HG02798 (cell line): Measurements from ENCODE around the gene RFK.
"Not testable (repeated sequence)": the region's sequence is repeated elsewhere in the genome, so short reads cannot be mapped to it uniquely, and the experiment has no call there.

Experiments used
- ATAC-seq: cut with Tn5 transposase; IDR thresholded peaks from one replicate; pipeline ENCODE4 v1.9.1; 2021; ENCODE audit warnings: mild to moderate bottlenecking; ENCODE audit not compliant: unreplicated experiment, poor library complexity

The RFK gene

DNA sequence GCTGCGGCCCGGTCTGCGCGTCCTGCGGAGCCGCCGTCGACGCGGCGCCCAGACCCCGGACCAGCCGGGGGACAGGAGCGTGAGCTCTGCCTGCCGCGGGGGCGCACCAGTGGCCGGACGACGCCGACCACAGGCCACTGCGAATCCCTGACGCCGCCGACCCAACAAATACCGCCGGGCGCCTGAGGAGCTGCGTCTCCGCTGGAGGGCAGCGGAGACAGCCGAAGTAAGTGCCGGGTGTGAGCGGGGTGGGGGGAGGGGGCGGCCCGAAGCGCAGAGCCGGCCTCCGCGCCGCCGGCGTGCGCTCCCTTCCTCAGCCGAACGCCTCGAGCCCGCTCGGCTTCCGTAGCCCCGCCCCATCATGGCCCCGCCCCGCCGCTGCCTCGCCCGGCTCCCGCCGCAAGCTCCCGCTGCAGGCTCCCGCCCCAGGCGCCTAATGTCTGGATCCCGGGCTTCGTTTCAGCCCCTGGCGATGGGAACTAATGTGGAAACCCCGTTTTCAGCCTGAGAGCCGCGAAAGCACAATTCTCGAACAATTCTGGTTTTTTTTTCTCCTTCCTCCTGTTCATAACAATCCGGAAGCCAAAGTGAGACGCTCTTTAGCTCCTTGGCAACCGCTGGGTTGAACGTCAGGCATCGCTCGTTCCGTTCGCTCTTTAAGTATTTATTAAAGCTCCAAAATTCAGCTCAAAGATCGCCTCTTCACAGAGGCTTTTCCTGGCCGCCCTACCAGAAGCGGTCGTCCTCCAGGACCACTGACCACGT, at the start of gene RFK:
RFK (minus strand) TSS at position 232 of the 765 bp plus-strand sequence. CDS start 255 bp downstream, outside the sequence.
- ATAC-seq, result peak; percentile 77

DNA sequence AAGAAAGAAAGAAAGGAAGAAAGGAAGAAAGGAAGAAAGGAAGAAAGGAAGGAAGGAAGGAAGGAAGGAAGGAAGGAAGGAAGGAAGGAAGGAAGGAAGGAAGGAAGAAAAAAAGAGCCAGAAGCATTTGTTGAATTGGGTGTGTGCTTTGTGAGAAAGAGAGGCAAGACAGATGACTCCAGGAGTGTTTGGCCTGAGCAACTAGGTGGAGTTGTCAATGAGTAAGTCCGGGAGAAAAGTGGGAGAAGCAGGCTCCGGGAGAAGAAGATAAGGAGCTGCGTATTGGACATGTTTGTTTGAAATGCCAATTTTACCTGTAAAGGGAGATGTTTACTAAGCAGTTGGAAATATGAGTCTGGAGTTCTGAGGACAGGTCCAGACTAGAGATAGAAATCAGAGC, 49.7 kb upstream of the RFK start:
- ATAC-seq, result no peak

GRCh38 chr9:76441551-76442322, 47.5 kb upstream of the RFK start:
- peak; percentile 65 for ATAC-seq

- peak; percentile 78 for ATAC-seq
Measured at GRCh38 chr9:76438841-76439588, 44.8 kb upstream of the RFK start.

GRCh38 chr9:76437017-76437699, 42.9 kb upstream of the RFK start:
- ATAC-seq, result not testable (repeated sequence)

DNA sequence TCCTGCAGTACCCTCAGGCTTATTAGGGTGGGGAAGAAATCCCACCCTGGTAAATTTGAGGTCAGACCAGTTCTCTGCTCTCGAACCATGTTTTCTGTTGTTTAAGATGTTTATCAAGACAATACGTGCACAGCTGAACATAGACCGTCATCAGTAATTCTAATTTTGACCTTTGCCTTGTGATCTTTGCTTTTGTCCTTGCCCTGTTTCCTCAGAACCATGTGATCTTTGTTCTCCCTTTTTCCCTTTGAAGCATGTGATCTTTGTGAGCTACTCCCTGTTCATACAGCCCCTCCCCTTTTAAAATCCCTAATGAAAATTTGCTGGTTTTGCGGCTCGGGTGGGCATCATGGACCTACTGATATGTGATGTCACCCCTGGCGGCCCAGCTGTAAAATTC, 40.7 kb upstream of the RFK start:
- not testable (repeated sequence) for ATAC-seq

- no peak for ATAC-seq
Measured at GRCh38 chr9:76433836-76434235, 39.6 kb upstream of the RFK start.

GRCh38 chr9:76433406-76433805, 39.2 kb upstream of the RFK start:
- ATAC-seq, result no peak

DNA sequence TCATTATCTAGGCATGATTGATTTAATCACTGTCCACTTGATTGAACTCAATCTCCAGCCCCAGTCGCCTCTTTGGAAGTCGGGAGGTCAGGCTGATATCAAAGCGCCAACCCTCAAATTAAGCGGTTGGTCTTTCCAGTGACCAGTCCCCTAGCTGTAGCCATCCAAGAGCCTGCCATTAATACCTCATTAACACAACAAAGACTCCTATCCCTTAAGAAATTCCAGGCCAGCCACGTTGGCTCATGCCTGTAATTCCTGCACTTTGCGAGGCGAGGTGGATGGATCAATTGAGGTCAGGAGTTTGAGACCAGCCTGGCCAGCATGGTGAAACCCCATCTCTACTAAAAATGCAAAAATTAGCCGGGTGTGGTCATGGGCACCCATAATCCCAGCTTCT, 37.4 kb upstream of the RFK start:
- no peak for ATAC-seq

- ATAC-seq, result no peak
Measured at GRCh38 chr9:76426807-76427419, 32.7 kb upstream of the RFK start.

- ATAC-seq, result no peak
Measured at GRCh38 chr9:76425677-76426453, 31.6 kb upstream of the RFK start.

DNA sequence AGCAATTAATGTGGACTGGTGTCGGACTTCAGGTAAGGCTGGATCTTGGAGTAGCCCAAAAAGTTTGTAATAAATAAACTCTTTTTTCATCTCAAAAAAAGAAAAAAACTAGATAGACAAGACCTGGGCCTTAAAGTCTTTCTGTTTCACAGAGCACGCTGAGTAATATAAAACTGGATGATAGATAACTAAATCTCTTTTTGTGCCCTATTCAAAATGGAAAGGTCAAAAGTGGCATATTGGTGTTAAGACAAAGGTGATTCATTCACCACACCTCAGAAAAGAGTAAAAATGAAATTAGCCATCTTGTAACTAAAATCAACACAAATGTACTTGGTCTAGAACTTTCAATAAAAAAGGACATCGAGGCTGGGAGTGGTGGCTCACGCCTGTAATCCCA, 30.3 kb upstream of the RFK start:
- no peak for ATAC-seq

DNA sequence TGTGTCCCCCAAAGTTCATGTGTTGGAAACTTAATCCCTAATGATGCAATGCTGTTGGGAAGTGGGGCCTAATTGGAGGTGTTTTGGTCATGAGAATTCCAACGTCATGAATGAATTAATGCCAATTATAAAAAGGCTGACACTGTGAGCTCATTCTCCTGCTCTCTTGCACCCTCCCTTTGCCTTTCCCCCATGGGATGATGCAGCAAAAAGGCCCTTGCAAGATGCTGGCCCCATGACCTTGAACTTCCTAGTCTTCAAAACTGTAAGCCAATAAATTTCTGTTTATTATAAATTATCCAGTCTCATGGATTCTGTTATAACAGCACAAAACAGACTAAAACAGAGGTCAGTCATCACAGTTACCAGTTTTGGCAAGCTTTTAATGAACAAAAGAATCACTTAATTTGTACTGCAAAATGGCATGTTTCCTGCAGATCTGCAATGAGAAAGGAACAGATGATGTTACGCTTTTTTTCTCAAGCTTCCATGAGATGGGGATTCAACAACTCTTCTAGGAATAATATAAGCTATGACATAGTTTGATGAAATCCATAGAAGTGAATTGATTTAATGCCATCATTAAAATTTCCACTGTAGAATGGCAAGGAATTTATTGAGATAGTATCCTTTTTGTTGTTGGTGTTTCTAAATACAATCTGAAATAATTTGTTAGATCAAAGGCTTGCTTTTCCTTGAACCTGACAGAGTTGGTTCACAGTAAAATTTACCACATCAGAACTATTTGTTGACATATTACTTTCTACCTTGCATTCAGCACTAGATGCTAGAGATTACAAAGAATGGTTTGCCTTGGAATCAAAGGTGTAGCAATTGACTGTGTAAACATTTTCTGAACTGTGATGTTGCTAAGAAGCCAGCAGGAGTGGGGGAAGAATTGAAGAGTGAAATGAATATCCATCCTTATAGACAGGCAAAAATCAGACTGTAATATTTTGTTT, 29.3 kb upstream of the RFK start:
- no peak for ATAC-seq

DNA sequence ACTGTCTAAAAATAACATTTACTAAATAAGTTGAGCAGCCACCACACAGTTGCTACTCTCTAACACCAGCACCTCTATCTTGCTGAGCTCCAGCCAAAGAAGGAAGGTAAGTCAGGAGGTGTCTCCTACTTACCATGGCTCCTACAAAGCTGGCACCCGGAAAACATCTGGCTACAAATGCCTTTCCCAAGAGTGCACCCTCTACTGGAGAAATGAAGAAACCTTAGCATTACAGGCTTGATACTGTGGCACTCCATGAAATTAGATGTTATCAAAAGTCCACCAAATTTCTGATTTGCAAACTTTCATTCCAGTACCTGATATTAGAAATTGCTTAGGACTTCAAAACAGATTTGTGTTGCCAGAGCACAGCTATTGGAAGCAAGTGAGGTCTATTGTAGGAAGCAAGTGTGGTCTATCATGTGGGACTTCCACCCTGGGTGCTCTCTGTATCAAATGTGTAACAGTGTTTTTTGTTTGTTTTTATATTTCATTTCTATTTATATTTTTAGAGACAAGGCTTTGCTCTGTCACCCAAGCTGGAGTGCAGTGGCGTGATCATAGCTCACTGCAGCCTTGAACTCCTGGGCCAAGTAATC, 25.7 kb upstream of the RFK start:
- ATAC-seq, result no peak

GRCh38 chr9:76417394-76417793, 23.2 kb upstream of the RFK start:
- no peak for ATAC-seq

DNA sequence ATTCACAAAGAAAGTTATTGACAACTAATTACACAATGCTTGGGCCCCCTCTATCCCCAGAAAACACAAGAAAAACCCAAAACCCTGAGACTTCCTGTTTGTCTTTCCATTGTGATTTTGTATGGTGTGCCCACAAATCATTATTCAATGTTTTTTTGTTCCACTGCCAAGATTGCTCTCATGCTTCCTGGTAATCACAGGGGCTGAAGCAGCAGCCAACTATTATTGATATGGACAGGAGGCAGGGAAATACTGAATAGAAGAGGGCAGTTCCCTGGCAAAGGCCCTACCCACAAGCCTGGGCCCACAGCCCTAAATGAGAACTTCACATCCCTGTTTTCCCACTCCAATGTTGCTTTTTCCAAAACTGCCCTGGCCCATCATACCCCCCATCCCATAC, 21.5 kb upstream of the RFK start:
- ATAC-seq, result no peak

GRCh38 chr9:76415154-76415553, 20.9 kb upstream of the RFK start:
- ATAC-seq, result no peak

DNA sequence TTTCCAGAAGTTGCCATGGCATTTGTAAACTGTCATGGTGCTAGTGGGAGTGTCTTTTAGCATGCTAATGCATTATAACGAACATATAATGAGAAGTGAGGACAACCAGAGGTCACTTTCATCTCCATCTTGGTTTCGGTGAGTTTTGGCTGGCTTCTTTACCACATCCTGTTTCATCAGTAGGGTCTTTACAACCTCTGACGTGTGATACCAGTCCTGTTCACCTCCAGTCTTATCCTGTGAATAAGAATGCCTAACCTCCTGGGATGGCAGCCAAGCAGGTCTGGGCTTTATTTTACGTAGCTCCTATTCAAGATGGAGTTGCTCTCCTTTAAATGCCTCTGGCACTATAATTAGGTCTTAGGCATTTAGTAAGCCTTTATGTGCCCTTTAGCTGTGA, 20.4 kb upstream of the RFK start:
- ATAC-seq, result peak; percentile 74
